PFSK-1 (cell line): ENCODE data around the gene SYVN1.

ENCODE experiments used
- FOXP2 ChIP-seq: optimal IDR thresholded peaks from 2 replicates; pipeline ENCODE3; 2011; ENCODE audit warnings: borderline replicate concordance, control low read depth, inconsistent platforms; ENCODE audit not compliant: insufficient read depth; ENCODE audit errors: extremely low read length, extremely low read depth
- POLR2AphosphoS5 ChIP-seq: IDR thresholded peaks from 2 replicates; pipeline ENCODE4 v1.6.1; 2012; ENCODE audit warnings: low read depth, mild to moderate bottlenecking, control low read depth, low read length, moderate library complexity
- REST ChIP-seq, 2 experiments: IDR thresholded peaks; 2 replicates each; pipeline versions ENCODE4 v1.6.1 to v1.8.0; 2011 to 2012; ENCODE audit warnings: low read depth in 2 of 2, low read length in 2 of 2, control low read depth in 1 of 2, inconsistent platforms in 1 of 2, mild to moderate bottlenecking in 1 of 2, moderate library complexity in 1 of 2; ENCODE audit not compliant: insufficient read depth in 1 of 2
- SIN3A ChIP-seq: IDR thresholded peaks from 2 replicates; pipeline ENCODE4 v1.6.1; 2012; ENCODE audit warnings: mild to moderate bottlenecking, low read length, moderate library complexity, borderline replicate concordance; ENCODE audit not compliant: insufficient read depth
- TAF1 ChIP-seq: IDR thresholded peaks from 2 replicates; pipeline ENCODE4 v1.6.1; 2012; ENCODE audit warnings: low read length, control low read depth, borderline replicate concordance; ENCODE audit not compliant: insufficient read depth

SYVN1 gene

GRCh38 chr11:65117206-65118096 is 16.9 kb downstream of the SYVN1 start, which contains the start of gene ZNHIT2:
Gene ZNHIT2 (minus strand): TSS chr11:65117701. CDS start chr11:65117653, 48 bp downstream.
- TF ChIP-seq SIN3A = no peak
- no peak for TF ChIP-seq REST (IDR thresholded peaks at IDR 0.05; ENCODE audit: insufficient read depth in 1 of 2, low read depth in 2 of 2, low read length in 2 of 2)
- peak; percentile 71; the same call in 1 of the 2 replicates for TF ChIP-seq TAF1
- TF ChIP-seq POLR2AphosphoS5 = peak; percentile 66
- no peak for TF ChIP-seq FOXP2

DNA sequence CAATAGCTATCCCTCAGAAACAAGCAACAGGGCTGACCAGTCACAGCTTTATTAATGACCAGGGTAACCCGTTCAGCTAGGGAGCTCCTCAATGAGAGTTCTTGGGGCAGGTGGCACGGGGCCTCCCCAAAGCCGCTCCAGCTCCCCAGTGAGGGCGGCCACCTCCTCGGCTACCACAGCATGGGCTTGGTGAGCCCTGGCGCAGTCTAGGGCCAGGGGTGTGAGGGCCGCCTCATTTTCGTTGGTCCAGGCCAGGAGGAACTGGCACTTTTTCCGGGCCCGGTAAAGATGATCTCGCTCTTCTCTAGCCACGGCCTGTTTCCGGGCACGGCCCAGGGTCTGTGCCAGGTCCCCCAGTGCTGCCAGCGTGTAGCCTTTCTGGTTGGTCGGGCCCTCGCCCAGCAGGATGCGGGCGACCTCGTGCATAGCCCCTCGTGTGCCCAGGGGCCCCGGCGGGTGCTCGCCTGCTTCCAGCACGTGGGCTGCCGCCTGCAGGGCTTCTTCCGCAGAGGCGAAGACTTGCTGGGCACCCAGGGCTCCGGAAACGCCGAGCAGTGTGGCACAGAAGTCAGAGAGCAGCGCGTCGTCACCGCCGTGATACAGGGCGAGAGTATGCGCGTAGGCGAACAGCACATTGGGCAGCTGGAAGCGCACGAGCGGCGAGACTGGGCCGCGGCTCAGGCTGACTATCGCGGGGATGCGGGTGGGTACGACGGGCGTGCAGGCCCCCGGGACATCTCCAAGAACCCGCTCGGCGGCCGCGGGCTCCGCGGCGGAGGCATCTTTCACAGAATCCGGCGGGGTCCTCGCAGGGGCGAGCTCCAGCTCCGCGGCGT is 17.7 kb downstream of the SYVN1 start:
- no peak for TF ChIP-seq TAF1
- TF ChIP-seq FOXP2 = no peak
- TF ChIP-seq POLR2AphosphoS5 = peak; percentile 22; the same call in 1 of the 2 replicates
- no peak for TF ChIP-seq SIN3A
- TF ChIP-seq REST (IDR thresholded peaks at IDR 0.05; ENCODE audit: insufficient read depth in 1 of 2, low read depth in 2 of 2, low read length in 2 of 2) = no peak

DNA sequence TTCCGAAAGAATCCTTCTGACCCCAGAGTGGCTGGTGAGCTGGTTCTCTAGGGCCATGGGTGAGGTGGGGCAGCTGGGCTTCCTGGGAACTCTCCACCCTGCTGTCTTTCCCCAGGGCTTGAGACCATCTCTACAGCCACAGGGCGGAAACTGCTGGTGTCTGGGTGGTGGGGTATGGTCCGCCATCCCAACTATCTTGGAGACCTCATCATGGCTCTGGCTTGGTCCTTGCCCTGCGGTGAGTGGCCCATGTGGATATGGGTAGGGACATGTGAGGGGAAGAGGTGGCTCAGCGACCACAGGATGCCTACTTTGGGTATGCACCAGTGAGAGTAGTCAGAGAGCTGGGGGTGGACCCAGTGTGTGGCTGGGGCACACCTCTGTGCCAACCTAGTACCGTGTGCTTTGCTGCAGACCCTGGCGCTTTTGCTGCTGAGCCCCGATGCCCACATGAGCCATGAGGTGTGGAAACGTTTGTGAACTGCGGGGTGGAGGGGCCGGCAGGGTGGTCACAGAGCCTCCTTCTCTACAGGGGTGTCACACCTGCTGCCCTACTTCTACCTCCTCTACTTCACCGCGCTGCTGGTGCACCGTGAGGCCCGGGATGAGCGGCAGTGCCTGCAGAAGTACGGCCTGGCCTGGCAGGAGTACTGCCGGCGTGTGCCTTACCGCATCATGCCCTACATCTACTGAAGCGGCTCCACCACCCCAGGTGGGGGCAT is 18.8 kb downstream of the SYVN1 start:
- TF ChIP-seq POLR2AphosphoS5 (no peak; the same call in 1 of the 2 replicates), REST (IDR thresholded peaks at IDR 0.05; ENCODE audit: insufficient read depth in 1 of 2, low read depth in 2 of 2, low read length in 2 of 2) (no peak), FOXP2 (no peak), SIN3A (no peak), TAF1 (no peak)

- no peak for TF ChIP-seq REST (IDR thresholded peaks at IDR 0.05; ENCODE audit: insufficient read depth in 1 of 2, low read depth in 2 of 2, low read length in 2 of 2)
- no peak for TF ChIP-seq FOXP2
- TF ChIP-seq TAF1 = no peak
- TF ChIP-seq SIN3A = no peak
- TF ChIP-seq POLR2AphosphoS5 = no peak
Measured at GRCh38 chr11:65114538-65115171, 19.7 kb downstream of the SYVN1 start.
